Natural killer cell (primary cell): ENCODE results near the gene RASAL1. TPM values are rescaled to one million over a fixed set of nuclear protein-coding genes. Genes with fewer than 3 reads are reported as not detected.

Source experiments
- ATAC-seq, 3 donors: fragments of 150-1000 bp in 2 of 3; fragments of 200-7000 bp in 1 of 3; cut with Tn5 transposase; 1 replicate in 1 of 3; 2 replicates in 2 of 3; pipeline ENCODE4 v1.10.0; 2021; ENCODE audit warnings: mild to moderate bottlenecking in 2 of 3, moderate library complexity in 2 of 3
- DNase-seq, 2 donors: peaks; one replicate each; pipeline versions ENCODE4 v3.0.0 to v3.0.0-alpha.2; 2013 to 2021; ENCODE audit warnings: mixed read lengths in 1 of 2
- H3K27ac ChIP-seq: one replicate; pipeline ENCODE4 v1.5.1; 2013; ENCODE audit warnings: mild to moderate bottlenecking, low read length
- H3K27me3 ChIP-seq: one replicate; pipeline ENCODE4 v1.6.1; 2013; ENCODE audit warnings: low read length; ENCODE audit not compliant: control insufficient read depth, insufficient read depth
- H3K36me3 ChIP-seq: one replicate; pipeline ENCODE4 v1.6.1; 2013; ENCODE audit warnings: low read length; ENCODE audit not compliant: control insufficient read depth, insufficient read depth
- H3K4me1 ChIP-seq: one replicate; pipeline ENCODE4 v1.6.1; 2013; ENCODE audit warnings: low read length; ENCODE audit not compliant: control insufficient read depth, insufficient read depth
- H3K4me3 ChIP-seq: one replicate; pipeline ENCODE4 v1.5.1; 2013; ENCODE audit warnings: low read length
- H3K9me3 ChIP-seq: one replicate; pipeline ENCODE4 v1.6.1; 2013; ENCODE audit warnings: low read length; ENCODE audit not compliant: control insufficient read depth, insufficient read depth
- H3K27ac Mint-ChIP-seq, 2 donors: one replicate each; pipeline ENCODE4 v1.8.0; 2022; ENCODE audit warnings: mild to moderate bottlenecking in 2 of 2, mixed read lengths in 2 of 2, moderate library complexity in 1 of 2
- H3K27me3 Mint-ChIP-seq, 2 donors: one replicate each; pipeline ENCODE4 v1.8.0; 2022; ENCODE audit warnings: low read depth in 2 of 2, mixed read lengths in 2 of 2
- H3K36me3 Mint-ChIP-seq: one replicate; pipeline ENCODE4 v1.8.0; 2022; ENCODE audit warnings: mixed read lengths
- H3K4me1 Mint-ChIP-seq, 2 donors: one replicate each; pipeline ENCODE4 v1.8.0; 2022; ENCODE audit warnings: mixed read lengths in 2 of 2
- H3K4me3 Mint-ChIP-seq: one replicate; pipeline ENCODE4 v1.8.0; 2022; ENCODE audit warnings: mild to moderate bottlenecking, moderate library complexity, mixed read lengths
- H3K9me3 Mint-ChIP-seq, 2 donors: one replicate each; pipeline ENCODE4 v1.8.0; 2022; ENCODE audit warnings: mixed read lengths in 2 of 2
- CTCF ChIP-seq: fragments of 200-600 bp; IDR thresholded peaks from one replicate; pipeline ENCODE4 v1.8.0; 2022; ENCODE audit warnings: antibody characterized with exemption
- WGBS: methylation state at CpG from one replicate; pipeline ENCODE4 v1.1.7; 2013; ENCODE audit warnings: missing lambda C conversion rate; ENCODE audit not compliant: insufficient coverage; 5-methylcytosine and 5-hydroxymethylcytosine counted together
- intact Hi-C: fragments of 100-400 bp; cut with micrococcal nuclease; formaldehyde crosslinking; loops from one replicate; pipeline ENCODE4 v1.14.2; 2022
- total RNA-seq, 4 donors: library from RNA; stranded (reverse); fragments of 120-200 nt in 1 of 4; gene quantifications; one replicate each; pipeline versions ENCODE4 v1.2.3 to v1.2.4, GENCODE V29; 2013 to 2022

Gene RASAL1
- total RNA-seq, 3 donors from 2014 or later (not counting 1 experiment from before 2014, with no cell fraction given): not detected

GRCh38 chr12:113064395-113065125 lies 71.0 kb downstream of the RASAL1 start:
- no peaks in the 10 kb centered on the region for H3K4me1 Mint-ChIP-seq
- no peaks in the 10 kb centered on the region for H3K36me3 Mint-ChIP-seq
- no peak for DNase-seq
- TF ChIP-seq CTCF: no peak
- no peak overlapping the region for H3K4me3 ChIP-seq
- H3K4me1 ChIP-seq: peaks cover 55% of the 10 kb centered on the region
- 63% methylated on average over 5 of the region's 5 CpGs for WGBS
- H3K27me3 Mint-ChIP-seq: peaks cover 7 to 8% of the 10 kb centered on the region in 2 donors
- H3K4me3 Mint-ChIP-seq: no peak overlapping the region
- no peak overlapping the region for H3K27ac ChIP-seq
- no peaks in the 10 kb centered on the region for H3K36me3 ChIP-seq
- intact Hi-C loops: no loop called here
- H3K9me3 Mint-ChIP-seq: no peaks in the 10 kb centered on the region
- no peak overlapping the region for H3K27ac Mint-ChIP-seq
- no peak for ATAC-seq
- H3K27me3 ChIP-seq: no peaks in the 10 kb centered on the region
- no peaks in the 10 kb centered on the region for H3K9me3 ChIP-seq

GRCh38 chr12:113063396-113064350 lies 71.9 kb downstream of the RASAL1 start:
- DNase-seq: no peak
- no peaks in the 10 kb centered on the region for H3K36me3 ChIP-seq
- no peak overlapping the region for H3K27ac ChIP-seq
- H3K36me3 Mint-ChIP-seq: no peaks in the 10 kb centered on the region
- no peak for ATAC-seq
- no peak for TF ChIP-seq CTCF
- H3K4me1 ChIP-seq: peaks cover 55% of the 10 kb centered on the region
- 93% methylated on average over 9 of the region's 9 CpGs for WGBS
- no peaks in the 10 kb centered on the region for H3K9me3 ChIP-seq
- peaks cover 7 to 8% of the 10 kb centered on the region in 2 donors for H3K27me3 Mint-ChIP-seq
- H3K9me3 Mint-ChIP-seq: no peaks in the 10 kb centered on the region
- no peaks in the 10 kb centered on the region for H3K4me1 Mint-ChIP-seq
- no peaks in the 10 kb centered on the region for H3K27me3 ChIP-seq
- intact Hi-C loops: no loop called here
- no peak overlapping the region for H3K4me3 Mint-ChIP-seq
- H3K4me3 ChIP-seq: no peak overlapping the region
- H3K27ac Mint-ChIP-seq: no peak overlapping the region

GRCh38 chr12:113062502-113063395 lies 72.8 kb downstream of the RASAL1 start:
- intact Hi-C loops: no loop called here
- no peaks in the 10 kb centered on the region for H3K36me3 Mint-ChIP-seq
- H3K4me1 ChIP-seq: peaks cover 64% of the 10 kb centered on the region
- H3K4me1 Mint-ChIP-seq: no peaks in the 10 kb centered on the region
- 74% methylated on average over 21 of the region's 23 CpGs for WGBS
- H3K4me3 ChIP-seq: no peak overlapping the region
- ATAC-seq (no peak), DNase-seq (no peak)
- no peaks in the 10 kb centered on the region for H3K36me3 ChIP-seq
- no peaks in the 10 kb centered on the region for H3K9me3 ChIP-seq
- no peak for TF ChIP-seq CTCF
- H3K27me3 ChIP-seq: no peaks in the 10 kb centered on the region
- H3K27ac ChIP-seq: no peak overlapping the region
- H3K4me3 Mint-ChIP-seq: no peak overlapping the region
- H3K9me3 Mint-ChIP-seq: no peaks in the 10 kb centered on the region
- H3K27me3 Mint-ChIP-seq: peaks cover 7 to 8% of the 10 kb centered on the region in 2 donors
- no peak overlapping the region for H3K27ac Mint-ChIP-seq
